Mononuclear cell (primary cell): ENCODE data around the gene SGPL1. TPM values are rescaled to one million over a fixed set of nuclear protein-coding genes. Genes with fewer than 3 reads are reported as not detected.
"Not testable (repeated sequence)": the region's sequence is repeated elsewhere in the genome, so short reads cannot be mapped to it uniquely, and the experiment has no call there.

ENCODE experiments used
- H3K27me3 ChIP-seq: 2 replicates; pipeline ENCODE4 v1.6.0; 2011; ENCODE audit warnings: low read length, control low read depth; ENCODE audit not compliant: insufficient read depth
- H3K4me1 ChIP-seq: 2 replicates; pipeline ENCODE4 v1.5.1; 2011; ENCODE audit warnings: mild to moderate bottlenecking, low read length, control low read depth; ENCODE audit not compliant: insufficient read depth
- H3K4me3 ChIP-seq: 2 replicates; pipeline ENCODE4 v1.5.1; 2011; ENCODE audit warnings: mild to moderate bottlenecking, low read length, moderate library complexity
- H3K9me3 ChIP-seq: 2 replicates; pipeline ENCODE4 v1.5.1; 2011; ENCODE audit warnings: low read depth, mild to moderate bottlenecking, control low read depth, low read length
- total RNA-seq: library from RNA; depleted of rRNA; stranded (reverse); fragments of >200 nt; gene quantifications from one replicate; pipeline ENCODE4 v1.2.3, GENCODE V29; 2012

SGPL1 gene
- total RNA-seq, 1 donor: 25.6 TPM

GRCh38 chr10:70858759-70859158, 43.0 kb downstream of the SGPL1 start:
- H3K9me3 ChIP-seq: no peaks in the 10 kb centered on the region
- H3K27me3 ChIP-seq: no peaks in the 10 kb centered on the region

GRCh38 chr10:70861495-70862197, 45.9 kb downstream of the SGPL1 start:
- H3K4me1 ChIP-seq, H3K27me3 ChIP-seq, H3K4me3 ChIP-seq, H3K9me3 ChIP-seq: not testable (repeated sequence)

More at GRCh38 chr10:70858759-70859158, 43.0 kb downstream of the SGPL1 start:
- Histone ChIP-seq H3K4me3 (no peak overlapping the region), H3K4me1 (no peaks in the 10 kb centered on the region)

GRCh38 chr10:70863470-70864160, 47.9 kb downstream of the SGPL1 start:
- Histone ChIP-seq H3K9me3 (no peaks in the 10 kb centered on the region), H3K4me1 (peaks cover 11% of the 10 kb centered on the region), H3K4me3 (no peak overlapping the region), H3K27me3 (no peaks in the 10 kb centered on the region)

- Histone ChIP-seq H3K4me3 (no peak overlapping the region), H3K27me3 (no peaks in the 10 kb centered on the region), H3K4me1 (peaks cover 11% of the 10 kb centered on the region), H3K9me3 (no peaks in the 10 kb centered on the region)
Observed at GRCh38 chr10:70864935-70865334, 49.2 kb downstream of the SGPL1 start.

GRCh38 chr10:70866424-70866823, 50.7 kb downstream of the SGPL1 start:
- Histone ChIP-seq H3K4me3 (no peak overlapping the region), H3K4me1 (peaks cover 11% of the 10 kb centered on the region), H3K27me3 (no peaks in the 10 kb centered on the region), H3K9me3 (no peaks in the 10 kb centered on the region)

- Histone ChIP-seq H3K9me3 (no peaks in the 10 kb centered on the region), H3K4me3 (no peak overlapping the region), H3K4me1 (no peaks in the 10 kb centered on the region), H3K27me3 (no peaks in the 10 kb centered on the region)
Observed at GRCh38 chr10:70872291-70872690, 56.5 kb downstream of the SGPL1 start.

GRCh38 chr10:70874061-70874460, 58.3 kb downstream of the SGPL1 start:
- Histone ChIP-seq H3K4me3 (no peak overlapping the region), H3K4me1 (no peaks in the 10 kb centered on the region), H3K27me3 (no peaks in the 10 kb centered on the region), H3K9me3 (no peaks in the 10 kb centered on the region)

GRCh38 chr10:70879207-70879606, 63.5 kb downstream of the SGPL1 start:
- Histone ChIP-seq H3K27me3 (no peaks in the 10 kb centered on the region), H3K9me3 (no peaks in the 10 kb centered on the region), H3K4me1 (no peaks in the 10 kb centered on the region), H3K4me3 (no peak overlapping the region)

- Histone ChIP-seq H3K4me1 (no peaks in the 10 kb centered on the region), H3K9me3 (no peaks in the 10 kb centered on the region), H3K27me3 (no peaks in the 10 kb centered on the region), H3K4me3 (no peak overlapping the region)
Observed at GRCh38 chr10:70880077-70880534, 64.4 kb downstream of the SGPL1 start.

- Histone ChIP-seq H3K4me3 (no peak overlapping the region), H3K9me3 (no peaks in the 10 kb centered on the region), H3K4me1 (peaks cover 15% of the 10 kb centered on the region), H3K27me3 (no peaks in the 10 kb centered on the region)
Observed at GRCh38 chr10:70884741-70885140, 69.0 kb downstream of the SGPL1 start.

- peaks cover 15% of the 10 kb centered on the region for H3K4me1 ChIP-seq
Observed at GRCh38 chr10:70885481-70885880, 69.7 kb downstream of the SGPL1 start.

GRCh38 chr10:70885931-70886903, 70.5 kb downstream of the SGPL1 start:
- no peaks in the 10 kb centered on the region for H3K9me3 ChIP-seq
- H3K4me1 ChIP-seq: peaks cover 15% of the 10 kb centered on the region
- no peaks in the 10 kb centered on the region for H3K27me3 ChIP-seq
- no peak overlapping the region for H3K4me3 ChIP-seq

More at GRCh38 chr10:70885481-70885880, 69.7 kb downstream of the SGPL1 start:
- H3K27me3 ChIP-seq: no peaks in the 10 kb centered on the region
- no peak overlapping the region for H3K4me3 ChIP-seq
- no peaks in the 10 kb centered on the region for H3K9me3 ChIP-seq

GRCh38 chr10:70886921-70887665, 71.3 kb downstream of the SGPL1 start:
- no peaks in the 10 kb centered on the region for H3K9me3 ChIP-seq
- no peak overlapping the region for H3K4me3 ChIP-seq
- peaks cover 15% of the 10 kb centered on the region for H3K4me1 ChIP-seq
- no peaks in the 10 kb centered on the region for H3K27me3 ChIP-seq
